Measurements from ENCODE around the gene SLC7A14. TPM values are rescaled to one million over a fixed set of nuclear protein-coding genes. Genes with fewer than 3 reads are reported as not detected.
A peak's percentile ranks its signal among the peaks of the same experiment; 100 is the strongest.

SLC7A14 gene
- polyA plus RNA-seq, 2 of the 4 experiments (the other 2 are of a cell fraction) = not detected

GRCh38 chr3:170605490-170605889 lies 19.6 kb upstream of the SLC7A14 start:
- ATAC-seq = no peak
- H3K4me2 ChIP-seq = no peak overlapping the region
- no peak for DNase-seq (ENCODE audit: low read depth in 1 of 2, low spot score in 1 of 2)
- no peak overlapping the region for H3K4me3 ChIP-seq
- H3K9me3 ChIP-seq = no peaks in the 10 kb centered on the region
- FAIRE-seq = no peak
- POLR2A ChIA-PET = no interaction called here
- no peak overlapping the region for H3K27ac ChIP-seq
- no peaks in the 10 kb centered on the region for H3K4me1 ChIP-seq
- CTCF ChIA-PET = no interaction called here
- TF ChIP-seq KDM1A (IDR thresholded peaks at IDR 0.05; ENCODE audit: low read depth) (no peak), RAD21 (conservative IDR thresholded peaks at IDR 0.05 in 1 of 2, IDR thresholded peaks at IDR 0.05 in 1 of 2) (no peak), HMGXB4 (CRISPR knock-in tag; IDR thresholded peaks at IDR 0.05; ENCODE audit: borderline replicate concordance) (no peak), CEBPB (IDR thresholded peaks at IDR 0.05) (no peak), FOSL2 (IDR thresholded peaks at IDR 0.05) (no peak), FOSL2 (CRISPR knock-in tag; IDR thresholded peaks at IDR 0.05) (no peak), MYC (IDR thresholded peaks at IDR 0.05; ENCODE audit: borderline replicate concordance, low read length) (no peak)

- no peak for DNase-seq (ENCODE audit: low read depth in 1 of 2, low spot score in 1 of 2)
- Histone ChIP-seq H3K27ac (no peak overlapping the region), H3K4me2 (no peak overlapping the region), H3K4me3 (no peak overlapping the region), H3K4me1 (no peaks in the 10 kb centered on the region), H3K9me3 (no peaks in the 10 kb centered on the region)
- WGBS (ENCODE audit: missing lambda C conversion rate) = 2% methylated on average over 5 of the region's 5 CpGs
- no peak for ATAC-seq
- no peak for FAIRE-seq
- POLR2A ChIA-PET = no interaction called here
- CTCF ChIA-PET = interaction anchor here (0.7 to 1.2 kb wide), 3 partner anchors 30 to 208 kb away, joined by 3 to 5 read pairs (median 3); no protein-coding TSS in a partner anchor
- TF ChIP-seq MAX (IDR thresholded peaks at IDR 0.05) (no peak), TP53 (CRISPR knock-in tag; IDR thresholded peaks at IDR 0.05) (no peak), RAD21 (conservative IDR thresholded peaks at IDR 0.05 in 1 of 2, IDR thresholded peaks at IDR 0.05 in 1 of 2) (no peak), ATOH8 (CRISPR knock-in tag; IDR thresholded peaks at IDR 0.05; ENCODE audit: low read depth) (no peak), REST (IDR thresholded peaks at IDR 0.05) (peak; percentile 61)
Measured at GRCh38 chr3:170603770-170604510, 18.1 kb upstream of the SLC7A14 start.

GRCh38 chr3:170602556-170602955 lies 16.7 kb upstream of the SLC7A14 start:
- ATAC-seq (no peak), DNase-seq (ENCODE audit: low read depth in 1 of 2, low spot score in 1 of 2) (no peak), FAIRE-seq (no peak)
- POLR2A ChIA-PET = interaction anchor here (0.7 kb wide), 1 partner anchor 245 kb away, joined by 3 read pairs; the partner anchor contains the start of gene SKIL
- no peaks in the 10 kb centered on the region for H3K9me3 ChIP-seq
- no peak overlapping the region for H3K27ac ChIP-seq
- no peak overlapping the region for H3K4me2 ChIP-seq
- H3K4me1 ChIP-seq = no peaks in the 10 kb centered on the region
- CTCF ChIA-PET = interaction anchor here (0.6 to 1.2 kb wide), 3 partner anchors 31 to 405 kb away, joined by 3 read pairs; no protein-coding TSS in a partner anchor
- TF ChIP-seq CHD4 (IDR thresholded peaks at IDR 0.05; ENCODE audit: borderline replicate concordance) (no peak), JUNB (IDR thresholded peaks at IDR 0.05) (no peak), ELK1 (IDR thresholded peaks at IDR 0.05; ENCODE audit: low read depth, low read length) (no peak), POLR2A (IDR thresholded peaks at IDR 0.05; ENCODE audit: low read length) (no peak), ZFP36 (IDR thresholded peaks at IDR 0.05; ENCODE audit: borderline replicate concordance, partially characterized antibody) (no peak), TFCP2L1 (CRISPR knock-in tag; IDR thresholded peaks at IDR 0.05) (no peak), ESRRA (IDR thresholded peaks at IDR 0.05; ENCODE audit: borderline replicate concordance, low read length) (no peak), CBX8 (IDR thresholded peaks at IDR 0.05) (no peak), SMC3 (IDR thresholded peaks at IDR 0.05) (no peak), MAFK (IDR thresholded peaks at IDR 0.05; ENCODE audit: partially characterized antibody) (no peak), KDM5A (IDR thresholded peaks at IDR 0.05) (no peak), EHMT2 (IDR thresholded peaks at IDR 0.05; ENCODE audit: low read depth) (no peak), MAZ (IDR thresholded peaks at IDR 0.05; ENCODE audit: borderline replicate concordance, low read depth, low read length) (no peak)
- H3K4me3 ChIP-seq = no peak overlapping the region
- 55% methylated on average over 1 of the region's 1 CpG for WGBS (ENCODE audit: missing lambda C conversion rate)
